Heart left ventricle (tissue), 16 donors: Measurements from ENCODE around the gene CAVIN3. TPM values are rescaled to one million over a fixed set of nuclear protein-coding genes. Genes with fewer than 3 reads are reported as not detected.

Source experiments
- ATAC-seq, 4 donors: fragments of 200-7000 bp; cut with Tn5 transposase; one replicate each; pipeline ENCODE4 v1.9.1; 2020 to 2022; ENCODE audit warnings: moderate library complexity in 4 of 4, mild to moderate bottlenecking in 3 of 4, moderate number of reproducible peaks in 1 of 4
- DNase-seq, 5 donors: peaks; one replicate each; pipeline ENCODE4 v3.0.0-alpha.2; 2020
- H3K27ac ChIP-seq, 12 donors: fragments of 200-600 bp; sonication (generic) in 4 of 12; one replicate each; pipeline versions ENCODE4 v1.5.0 to v1.8.0; 2016 to 2022; ENCODE audit warnings: mild to moderate bottlenecking in 2 of 12
- H3K27me3 ChIP-seq, 9 donors: fragments of 200-600 bp; sonication (generic) in 2 of 9; one replicate each; pipeline versions ENCODE4 v1.5.1 to v1.8.0; 2016 to 2022; ENCODE audit warnings: mild to moderate bottlenecking in 3 of 9
- H3K36me3 ChIP-seq, 9 donors: fragments of 200-600 bp; sonication (generic) in 2 of 9; one replicate each; pipeline versions ENCODE4 v1.5.0 to v1.8.0; 2018 to 2022; ENCODE audit warnings: mild to moderate bottlenecking in 2 of 9
- H3K4me1 ChIP-seq, 12 donors: fragments of 200-600 bp; sonication (generic) in 4 of 12; one replicate each; pipeline versions ENCODE4 v1.5.0 to v1.8.0; 2016 to 2022; ENCODE audit warnings: mild to moderate bottlenecking in 3 of 12
- H3K4me3 ChIP-seq, 12 donors: fragments of 200-600 bp; sonication (generic) in 4 of 12; one replicate each; pipeline versions ENCODE4 v1.5.0 to v1.8.0; 2017 to 2022; ENCODE audit warnings: mild to moderate bottlenecking in 9 of 12, moderate library complexity in 4 of 12
- H3K9me3 ChIP-seq, 12 donors: fragments of 200-600 bp; sonication (generic) in 4 of 12; one replicate each; pipeline versions ENCODE4 v1.5.0 to v1.8.0; 2016 to 2022; ENCODE audit warnings: mild to moderate bottlenecking in 1 of 12
- POLR2A ChIP-seq, 2 donors: fragments of 450-650 bp; IDR thresholded peaks; one replicate each; pipeline ENCODE4 v1.6.1; 2017; ENCODE audit warnings: antibody characterized with exemption in 2 of 2, mild to moderate bottlenecking in 2 of 2, moderate library complexity in 2 of 2
- WGBS, 4 donors: extraction: QIAGEN DNeasy Blood & Tissue Kit in 2 of 4; methylation state at CpG; one replicate each; pipeline versions ENCODE4 v1.1.5 to v1.1.7; 2013 to 2018; 5-methylcytosine and 5-hydroxymethylcytosine counted together
- intact Hi-C, 10 donors: fragments of 100-400 bp; cut with DNase I; formaldehyde crosslinking; loops; one replicate each; pipeline versions ENCODE4 v1.11.1 to v1.14.2; 2022
- polyA plus RNA-seq, 2 donors: library from polyadenylated mRNA; stranded (reverse); fragments of 200-250 nt; gene quantifications; one replicate each; pipeline ENCODE4 v1.2.3, GENCODE V29; 2013
- total RNA-seq, 9 donors: library from RNA; depleted of rRNA in 2 of 9; stranded (reverse); fragments of >200 nt in 2 of 9; fragmentation: NEBNext Ultra II Directional in 3 of 9; extraction: Animal tissue kit (Norgen Biotek cat#: 25700) in 3 of 9; gene quantifications; one replicate each; pipeline versions ENCODE4 v1.1.0 to v1.2.4, GENCODE V29; 2016 to 2023
- TF ChIP-seq, protein P1 (sequence below), 12 donors: fragments of 200-600 bp; sonication (generic) in 4 of 12; IDR thresholded peaks; one replicate each; pipeline versions ENCODE4 v1.5.0 to v1.8.0; 2018 to 2022; ENCODE audit warnings: antibody characterized with exemption in 12 of 12, mild to moderate bottlenecking in 5 of 12
- donor health status: ischemic (EF 13 %, LVEDD 7.1; RV severe dilation, severe dysfunction).
- donor health status: healthy with polysubstance abuse.
- donor health status: DM: no; HTN: yes; CAD: no.
- donor health status: DM: no; HTN: no; CAD: no.
- donor health status: ischemic (EF 25% LVEDD 6.9; RV normal size, moderate dysfunction).
- donor health status: ischemic (EF 25% LVEDD 5.7; RV mildly dilated, moderate dysfunction).
- donor health status: healthy.
- donor health status: DM: yes; HTN: yes; CAD: no.
- donor health status: ischemic (EF 35%, LVEDD 5.7; RV mildly dilated, moderate dysfunction).
- donor health status: nonischemic (EF 11% LVEDD 7.7; RV severe dilation, severe dysfunction).
- donor health status: DM: yes; HTN: yes; CAD: no.
- donor health status: PGD.
- donor health status: ischemic (EF 29% LVEDD 5.4; RV normal size, mild dysfunction).
- donor health status: nonischemic (EF 23%, LVEDD 6.1; RV moderate dilation, normal function).

Gene CAVIN3
- total and polyA plus RNA-seq, 11 donors: 40.4 to 155 (median 92.8) TPM

DNA sequence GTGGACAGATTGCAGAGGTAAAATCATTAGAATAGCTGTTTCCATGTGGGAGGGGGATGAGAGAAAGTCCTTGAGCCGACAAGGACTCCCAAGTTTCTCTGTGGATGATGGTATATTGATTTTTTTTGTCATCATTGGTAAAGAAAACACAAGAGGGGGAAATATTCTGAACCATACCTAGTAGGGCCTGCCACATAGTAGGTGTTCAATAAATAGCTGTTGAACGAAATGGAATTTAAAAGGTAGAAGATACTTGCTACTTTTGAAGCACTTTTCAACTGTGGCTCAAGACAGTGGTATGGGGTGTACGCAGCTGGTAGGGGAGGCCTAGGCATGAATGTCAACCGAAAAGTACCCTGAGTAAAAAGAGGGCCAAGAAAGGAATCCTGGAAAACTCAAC lies 2.1 kb downstream of the CAVIN3 start:
- Histone ChIP-seq H3K36me3 (no peaks in the 10 kb centered on the region), H3K27me3 (peaks cover 0 to 8% (median 0%) of the 10 kb centered on the region in 9 donors), H3K9me3 (no peaks in the 10 kb centered on the region), H3K4me3 (peak overlapping the region in 8 of 12 donors; percentile 60 to 75 (median 69)), H3K4me1 (peaks cover 0 to 58% (median 37%) of the 10 kb centered on the region in 12 donors), H3K27ac (peak overlapping the region; percentile 94 to 100 (median 99))
- TF ChIP-seq POLR2A (IDR thresholded peaks at IDR 0.05): no peak
- TF ChIP-seq, protein P1, sequence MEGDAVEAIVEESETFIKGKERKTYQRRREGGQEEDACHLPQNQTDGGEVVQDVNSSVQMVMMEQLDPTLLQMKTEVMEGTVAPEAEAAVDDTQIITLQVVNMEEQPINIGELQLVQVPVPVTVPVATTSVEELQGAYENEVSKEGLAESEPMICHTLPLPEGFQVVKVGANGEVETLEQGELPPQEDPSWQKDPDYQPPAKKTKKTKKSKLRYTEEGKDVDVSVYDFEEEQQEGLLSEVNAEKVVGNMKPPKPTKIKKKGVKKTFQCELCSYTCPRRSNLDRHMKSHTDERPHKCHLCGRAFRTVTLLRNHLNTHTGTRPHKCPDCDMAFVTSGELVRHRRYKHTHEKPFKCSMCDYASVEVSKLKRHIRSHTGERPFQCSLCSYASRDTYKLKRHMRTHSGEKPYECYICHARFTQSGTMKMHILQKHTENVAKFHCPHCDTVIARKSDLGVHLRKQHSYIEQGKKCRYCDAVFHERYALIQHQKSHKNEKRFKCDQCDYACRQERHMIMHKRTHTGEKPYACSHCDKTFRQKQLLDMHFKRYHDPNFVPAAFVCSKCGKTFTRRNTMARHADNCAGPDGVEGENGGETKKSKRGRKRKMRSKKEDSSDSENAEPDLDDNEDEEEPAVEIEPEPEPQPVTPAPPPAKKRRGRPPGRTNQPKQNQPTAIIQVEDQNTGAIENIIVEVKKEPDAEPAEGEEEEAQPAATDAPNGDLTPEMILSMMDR (IDR thresholded peaks at IDR 0.05): no peak
- ATAC-seq (no peak), DNase-seq (no peak)
- WGBS, 4 donors: 66 to 90% (median 79%) methylated on average over 4 of the region's 4 CpGs
- intact Hi-C loops: loop anchor here in 9 of 10 donors (2.0 to 10.0 kb wide), 11 partner anchors 34 to 296 kb away; partner anchors contain the start of genes CNGA4 (in 2 of the 9), FHIP1B (in 2 of the 9) and CCKBR (in 1 of the 9)

DNA sequence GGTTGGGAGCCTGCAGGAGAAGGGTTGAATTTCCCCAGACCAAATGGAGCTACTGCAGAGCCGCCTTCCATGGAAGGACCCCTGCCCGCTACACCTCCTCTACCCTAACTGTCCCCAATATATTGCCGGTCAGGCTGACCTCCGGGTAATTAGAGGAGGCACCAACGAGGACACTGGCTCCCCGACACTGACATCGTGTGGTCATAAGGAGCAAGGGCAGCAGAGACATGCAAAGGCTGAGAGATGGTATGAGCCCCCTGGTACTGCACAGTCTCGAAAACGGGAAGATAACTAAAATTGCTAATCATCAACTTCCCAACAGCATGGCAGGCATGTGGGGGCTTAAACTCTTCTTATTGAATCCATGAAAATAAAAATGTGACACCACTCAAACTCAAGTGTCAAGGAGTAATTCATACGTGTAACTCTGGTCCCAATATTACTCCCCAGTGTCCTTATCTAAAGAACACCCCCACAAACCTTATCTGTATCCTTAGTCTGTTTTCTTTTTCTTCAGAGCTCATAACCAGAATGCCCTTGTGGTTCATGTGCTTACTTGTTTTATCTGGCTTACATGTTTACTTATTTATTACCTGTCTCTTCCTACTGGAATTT lies 4.4 kb downstream of the CAVIN3 start:
- Histone ChIP-seq H3K27ac (peak overlapping the region in 3 of 12 donors; percentile 14 to 52 (median 27)), H3K27me3 (peaks cover 0 to 8% (median 0%) of the 10 kb centered on the region in 9 donors), H3K4me3 (peak overlapping the region in 7 of 12 donors; percentile 6 to 42 (median 24)), H3K9me3 (no peaks in the 10 kb centered on the region), H3K36me3 (no peaks in the 10 kb centered on the region), H3K4me1 (peaks cover 0 to 42% (median 26%) of the 10 kb centered on the region in 12 donors)
- intact Hi-C loops: loop anchor here in 9 of 10 donors (1.0 to 10.0 kb wide), 10 partner anchors 36 to 294 kb away; partner anchors contain the start of genes CNGA4 (in 2 of the 9) and CCKBR (in 1 of the 9)
- peak; percentile 54 to 74 (median 59) for DNase-seq
- peak in 3 of 4 donors; percentile 11 to 30 (median 18) for ATAC-seq
- 4 to 5% (median 5%) methylated on average over 10 of the region's 10 CpGs for WGBS, 4 donors
- TF ChIP-seq, protein P1 (IDR thresholded peaks at IDR 0.05): peak; percentile 75 to 92 (median 84)
- no peak for TF ChIP-seq POLR2A (IDR thresholded peaks at IDR 0.05)

DNA sequence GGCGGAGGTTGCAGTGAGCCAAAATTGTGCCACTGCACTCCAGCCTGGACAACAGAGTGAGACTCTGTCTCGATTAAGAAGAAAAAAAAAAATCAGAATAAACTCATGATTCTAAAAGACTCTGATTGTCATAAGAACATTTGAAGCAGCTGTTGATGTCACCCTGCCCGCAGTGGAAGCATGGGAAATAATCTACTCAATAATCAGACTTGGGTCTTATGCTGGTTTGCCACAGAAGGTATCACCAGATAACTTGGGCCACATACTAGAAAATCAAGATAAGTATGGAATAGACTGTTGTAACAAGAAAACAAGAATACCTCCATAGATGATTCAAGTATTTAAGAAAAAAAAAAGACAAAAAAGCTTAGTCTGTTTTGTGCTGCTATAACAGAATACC lies 8.2 kb downstream of the CAVIN3 start:
- peaks cover 0 to 11% (median 8%) of the 10 kb centered on the region in 12 donors for H3K4me1 ChIP-seq
- H3K36me3 ChIP-seq: no peaks in the 10 kb centered on the region
- TF ChIP-seq, protein P1 (IDR thresholded peaks at IDR 0.05): no peak
- TF ChIP-seq POLR2A (IDR thresholded peaks at IDR 0.05): no peak
- 88 to 89% (median 89%) methylated on average over 3 of the region's 3 CpGs for WGBS, 4 donors
- no peak overlapping the region for H3K27ac ChIP-seq
- intact Hi-C loops: loop anchor here in 5 of 10 donors (5.0 to 10.0 kb wide), 3 partner anchors 57 to 290 kb away; partner anchors contain the start of gene CCKBR (in 1 of the 5)
- ATAC-seq: no peak
- no peak overlapping the region for H3K4me3 ChIP-seq
- no peaks in the 10 kb centered on the region for H3K27me3 ChIP-seq
- H3K9me3 ChIP-seq: no peaks in the 10 kb centered on the region
- DNase-seq: no peak

DNA sequence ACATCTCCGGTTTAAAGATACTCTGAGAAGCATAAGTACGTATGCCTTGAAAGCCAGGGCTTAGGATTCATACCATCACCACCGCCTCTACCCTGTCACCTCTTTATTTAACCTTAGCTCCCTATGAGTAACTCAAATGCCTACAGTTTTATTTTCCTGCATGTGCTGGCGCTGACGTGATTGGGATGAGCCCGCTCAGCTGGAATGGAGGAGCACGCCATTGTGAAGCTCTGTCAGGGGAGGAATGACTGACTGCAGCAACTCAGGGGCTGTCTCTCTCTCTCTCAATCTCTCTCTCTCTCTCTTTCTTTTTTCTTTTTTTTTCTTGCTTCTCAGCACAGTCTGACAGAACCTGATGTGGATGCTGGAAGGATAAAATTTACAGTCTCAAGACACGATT lies 12.4 kb downstream of the CAVIN3 start:
- no peak overlapping the region for H3K4me3 ChIP-seq
- intact Hi-C loops: loop anchor here in 2 of 10 donors (5.0 to 10.0 kb wide), 2 partner anchors 47 to 291 kb away; no protein-coding TSS in a partner anchor
- ATAC-seq (no peak), DNase-seq (no peak)
- no peaks in the 10 kb centered on the region for H3K36me3 ChIP-seq
- H3K27me3 ChIP-seq: peaks cover 0 to 7% (median 0%) of the 10 kb centered on the region in 9 donors
- TF ChIP-seq, protein P1 (IDR thresholded peaks at IDR 0.05): no peak
- no peak for TF ChIP-seq POLR2A (IDR thresholded peaks at IDR 0.05)
- no peak overlapping the region for H3K27ac ChIP-seq
- H3K4me1 ChIP-seq: no peaks in the 10 kb centered on the region
- WGBS, 4 donors: 78 to 79% (median 78%) methylated on average over 8 of the region's 8 CpGs
- H3K9me3 ChIP-seq: no peaks in the 10 kb centered on the region
